ENCODE measurements around the gene ZGPAT.

Gene ZGPAT

GRCh38 chr20:63735859-63736718 lies 28.2 kb downstream of the ZGPAT start, which contains the start of gene LIME1:
TSS of gene LIME1 (plus strand) at chr20:63736664. CDS start at chr20:63737550, 886 bp downstream.
- TF ChIP-seq CTCF (IDR thresholded peaks at IDR 0.05; ENCODE audit: low read depth, low read length): no peak
- H3K4me3 ChIP-seq (ENCODE audit: low read depth, low read length): no peak within 1 kb of the TSS

- no peak for TF ChIP-seq CTCF (IDR thresholded peaks at IDR 0.05; ENCODE audit: low read depth, low read length)
- H3K4me3 ChIP-seq (ENCODE audit: low read depth, low read length): no peak overlapping the region
Observed at GRCh38 chr20:63736893-63737694, 29.3 kb downstream of the ZGPAT start.

- no peak for TF ChIP-seq CTCF (IDR thresholded peaks at IDR 0.05; ENCODE audit: low read depth, low read length)
Observed at GRCh38 chr20:63737695-63737944, 29.8 kb downstream of the ZGPAT start.

GRCh38 chr20:63737945-63738686 lies 30.3 kb downstream of the ZGPAT start:
- no peak overlapping the region for H3K4me3 ChIP-seq (ENCODE audit: low read depth, low read length)
- TF ChIP-seq CTCF (IDR thresholded peaks at IDR 0.05; ENCODE audit: low read depth, low read length): no peak

More at GRCh38 chr20:63737695-63737944, 29.8 kb downstream of the ZGPAT start:
- H3K4me3 ChIP-seq (ENCODE audit: low read depth, low read length): no peak overlapping the region

GRCh38 chr20:63738687-63739129 lies 30.9 kb downstream of the ZGPAT start:
- no peak overlapping the region for H3K4me3 ChIP-seq (ENCODE audit: low read depth, low read length)
- no peak for TF ChIP-seq CTCF (IDR thresholded peaks at IDR 0.05; ENCODE audit: low read depth, low read length)

GRCh38 chr20:63739130-63740069 lies 31.6 kb downstream of the ZGPAT start, which contains the start of gene SLC2A4RG:
TSS of gene SLC2A4RG (plus strand) at chr20:63739776. CDS start at chr20:63739913, 137 bp downstream.
- no peak for TF ChIP-seq CTCF (IDR thresholded peaks at IDR 0.05; ENCODE audit: low read depth, low read length)
- H3K4me3 ChIP-seq (ENCODE audit: low read depth, low read length): peak within 1 kb of the TSS; percentile 70

Measured in WI38 (cell line).